Measurements from ENCODE around the gene MLLT3.

- TF ChIP-seq EP300 (IDR thresholded peaks at IDR 0.05): no peak
- no peak for TF ChIP-seq CTCF (IDR thresholded peaks at IDR 0.05)
Measured at GRCh38 chr9:20321423-20322082, 300.7 kb downstream of the MLLT3 start.
